GF-D8 (cell line): ENCODE data around the gene GCHFR.

Source experiments
- DNase-seq: peaks from one replicate; lab custom pipeline; 2025; lab: John Stamatoyannopoulos, UW

Gene GCHFR

DNA sequence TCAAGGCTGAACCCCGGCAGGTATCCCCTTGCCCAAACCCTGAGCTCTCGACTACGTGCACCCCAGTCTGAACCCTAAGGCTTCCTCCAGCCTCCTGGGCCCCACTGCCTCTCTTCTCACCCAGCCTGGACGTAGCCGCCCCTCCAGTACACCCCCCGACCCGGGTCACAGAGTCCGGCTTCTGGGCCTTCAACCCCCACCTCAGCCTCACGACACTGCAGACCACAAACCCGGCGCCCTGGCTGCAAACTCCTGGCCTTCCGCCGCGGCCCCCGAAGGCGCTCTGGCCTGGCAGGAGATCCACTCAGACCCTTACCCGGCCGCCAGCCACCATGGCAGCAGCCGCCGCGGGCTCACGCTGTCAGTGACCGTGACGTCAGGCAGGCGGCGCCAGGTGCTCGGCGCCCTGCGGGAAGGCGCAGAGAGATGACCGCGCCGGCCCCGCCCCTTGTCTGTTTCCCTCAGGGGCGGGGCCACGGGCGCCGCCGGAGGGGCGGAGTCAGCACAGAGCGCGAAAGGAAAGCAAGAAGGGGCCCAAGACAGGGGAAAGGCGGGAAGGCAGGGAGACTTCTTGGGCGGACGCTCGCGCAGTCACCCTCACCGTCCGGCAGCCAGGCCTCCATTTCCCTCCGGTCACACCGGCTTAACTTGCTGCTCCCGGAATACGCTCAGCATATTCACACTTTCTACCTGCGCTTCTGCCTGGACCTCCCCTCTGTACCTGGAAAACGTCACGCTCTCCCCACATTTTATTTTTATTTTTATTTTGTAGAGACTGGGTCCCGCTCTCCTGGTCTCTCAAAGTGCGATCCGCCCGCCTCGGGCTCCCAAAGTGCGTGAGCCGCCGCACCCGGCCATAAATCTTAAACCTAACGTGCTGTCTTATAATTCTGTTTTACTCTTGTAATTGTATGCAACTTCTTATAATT, 8.7 kb upstream of the GCHFR start, which contains the start of gene RMDN3:
Gene RMDN3 (minus strand): TSS at position 372 of the 929 bp plus-strand sequence. CDS start 471 bp downstream, outside the sequence.
- peak; percentile 57 for DNase-seq

- no peak for DNase-seq
Observed at GRCh38 chr15:40755812-40756208, 8.1 kb upstream of the GCHFR start.

GRCh38 chr15:40756938-40757337, 6.9 kb upstream of the GCHFR start:
- DNase-seq: peak; percentile 50

- no peak for DNase-seq
Observed at GRCh38 chr15:40759961-40760360, 3.9 kb upstream of the GCHFR start.

DNA sequence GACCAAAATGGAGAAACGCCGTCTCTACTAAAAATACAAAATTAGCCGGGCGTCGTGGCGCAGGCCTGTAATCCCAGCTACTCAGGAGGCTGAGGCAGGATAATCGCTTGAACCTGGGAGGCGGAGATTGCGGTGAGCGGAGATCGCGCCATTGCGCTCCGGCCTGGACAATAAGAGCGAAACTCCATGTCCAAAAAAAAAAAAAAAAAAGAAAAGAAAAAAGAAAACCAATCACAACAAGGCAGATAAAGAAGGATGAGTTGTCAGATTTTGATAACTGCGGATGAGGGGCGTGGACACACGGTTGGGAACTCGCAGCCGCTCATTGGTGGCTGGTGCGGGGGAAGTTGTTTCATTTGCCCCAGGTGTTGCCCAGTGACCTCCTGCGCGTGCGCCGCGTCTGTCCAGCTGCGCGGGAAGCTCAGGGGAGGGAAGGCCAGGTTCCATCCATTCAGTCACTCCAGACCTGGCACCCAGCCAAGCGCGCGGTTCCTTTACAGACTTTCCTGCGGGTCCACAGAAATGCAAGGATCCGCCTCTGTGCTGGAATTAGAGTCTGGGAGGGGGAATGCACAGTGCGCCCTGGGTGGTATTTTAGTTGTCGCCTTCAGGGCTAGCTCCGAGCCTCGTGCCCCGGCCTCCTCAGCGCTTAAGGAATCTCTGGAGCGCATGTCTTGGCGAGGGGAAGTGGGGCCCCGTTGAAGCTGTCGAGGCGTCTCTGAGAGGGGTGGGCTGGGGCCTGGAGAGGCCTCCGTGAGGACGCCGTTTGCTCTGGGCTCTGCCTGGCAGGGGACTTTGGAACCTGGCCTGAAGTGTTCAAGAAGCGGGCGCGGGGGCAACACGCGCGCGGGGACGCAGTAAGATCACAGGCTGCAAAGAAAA, 708 bp upstream of the GCHFR start:
- DNase-seq: peak; percentile 38

DNA sequence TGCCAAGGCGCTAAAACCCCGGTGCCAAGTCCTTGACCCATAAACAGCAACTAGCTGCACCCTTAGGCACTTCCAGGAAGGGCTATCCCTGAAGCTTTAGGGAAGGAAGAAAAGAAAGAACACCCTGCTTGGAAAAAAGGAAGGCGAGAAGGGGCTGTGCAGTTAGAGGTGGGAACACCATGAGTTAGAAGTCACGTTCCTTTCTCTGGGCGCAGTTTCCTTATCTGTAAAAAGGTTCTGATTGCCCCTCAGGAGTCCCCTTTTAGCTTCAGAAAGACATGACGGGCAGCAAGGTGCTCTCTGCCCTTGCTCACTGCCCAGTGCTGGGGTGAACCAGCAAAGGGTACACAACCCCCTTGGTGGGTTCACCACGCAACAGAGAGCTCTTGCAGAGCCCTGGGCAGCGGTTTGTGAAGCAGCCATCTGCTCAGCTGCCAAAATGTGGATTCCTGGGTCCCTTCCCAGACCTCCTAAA, 798 bp downstream of the GCHFR start:
- DNase-seq: no peak

- DNase-seq: no peak
Observed at GRCh38 chr15:40766194-40766815, 2.4 kb downstream of the GCHFR start.

DNA sequence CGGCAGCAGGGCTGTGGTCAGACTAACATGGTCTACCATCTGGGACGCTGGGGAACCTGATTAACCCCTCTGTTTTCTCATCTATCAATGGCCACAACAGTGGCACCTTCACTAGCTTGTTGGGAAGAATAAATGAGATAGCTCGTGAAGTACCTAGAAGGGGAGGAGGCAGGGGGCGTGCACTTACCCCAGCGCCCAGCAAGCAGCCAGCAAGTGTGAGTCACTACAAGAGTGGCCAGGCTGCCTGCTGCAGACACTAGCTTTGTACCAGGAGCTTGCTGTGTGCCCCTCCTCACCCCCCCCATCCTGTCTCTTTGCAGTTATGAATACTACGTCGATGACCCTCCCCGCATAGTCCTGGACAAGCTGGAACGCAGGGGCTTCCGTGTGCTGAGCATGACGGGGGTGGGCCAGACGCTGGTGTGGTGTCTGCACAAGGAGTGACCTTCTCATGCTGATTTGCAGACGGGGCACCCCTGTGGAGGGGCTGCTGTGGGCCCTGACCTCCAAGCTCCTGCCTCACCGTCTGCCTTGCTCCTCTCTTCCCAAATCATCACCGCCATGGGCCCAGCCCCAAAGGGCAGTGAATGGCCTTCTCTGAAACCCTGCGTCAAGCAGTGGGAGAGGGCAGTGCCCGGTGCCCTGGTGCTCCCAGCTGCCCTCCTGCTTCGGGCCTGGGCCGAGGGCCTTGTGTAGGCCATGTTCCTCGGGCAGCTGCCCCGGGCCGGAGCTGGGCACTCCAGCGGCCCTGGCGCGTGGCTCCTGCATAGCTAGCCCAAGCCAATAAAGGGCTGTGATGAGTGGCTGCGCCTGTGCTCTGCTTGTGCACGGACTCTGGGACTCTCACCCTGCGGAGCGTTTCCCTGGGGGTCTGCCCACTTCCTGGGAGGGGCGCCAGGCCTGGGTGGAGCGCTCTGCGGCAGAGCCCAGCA, 3.3 kb downstream of the GCHFR start:
- no peak for DNase-seq

DNA sequence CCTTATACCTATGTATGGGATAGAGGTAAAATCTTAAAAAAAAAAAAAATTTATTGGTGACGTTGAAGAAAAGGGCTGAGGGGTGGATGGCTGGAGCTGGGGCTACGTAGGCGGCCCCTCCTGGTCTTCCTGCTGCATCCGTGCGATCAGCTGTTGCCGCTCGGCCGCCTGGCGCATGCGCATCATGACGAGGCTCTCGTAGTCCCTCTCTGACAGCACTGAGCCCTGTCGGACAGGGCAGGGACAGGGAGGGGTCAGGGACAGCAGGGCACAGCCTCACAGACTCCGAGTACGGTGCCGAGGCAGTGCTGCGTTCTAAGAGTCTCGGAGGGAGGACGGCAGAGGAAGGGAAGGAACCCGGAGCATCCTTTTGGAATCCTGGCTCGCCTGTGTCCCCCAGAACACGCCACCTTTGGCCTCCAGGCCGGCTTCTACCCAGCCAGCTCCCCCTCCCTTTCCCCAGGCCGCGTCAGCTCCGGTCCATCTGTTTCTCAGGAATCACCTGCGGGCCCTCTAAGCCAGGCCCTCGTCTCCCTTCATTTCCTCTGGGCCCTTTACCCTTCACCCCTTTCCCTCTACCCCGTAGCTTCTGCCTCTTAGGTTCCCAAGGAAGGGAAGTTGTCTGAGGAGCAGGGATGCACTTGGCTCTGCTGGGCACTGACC, 4.1 kb downstream of the GCHFR start:
- DNase-seq: no peak

DNA sequence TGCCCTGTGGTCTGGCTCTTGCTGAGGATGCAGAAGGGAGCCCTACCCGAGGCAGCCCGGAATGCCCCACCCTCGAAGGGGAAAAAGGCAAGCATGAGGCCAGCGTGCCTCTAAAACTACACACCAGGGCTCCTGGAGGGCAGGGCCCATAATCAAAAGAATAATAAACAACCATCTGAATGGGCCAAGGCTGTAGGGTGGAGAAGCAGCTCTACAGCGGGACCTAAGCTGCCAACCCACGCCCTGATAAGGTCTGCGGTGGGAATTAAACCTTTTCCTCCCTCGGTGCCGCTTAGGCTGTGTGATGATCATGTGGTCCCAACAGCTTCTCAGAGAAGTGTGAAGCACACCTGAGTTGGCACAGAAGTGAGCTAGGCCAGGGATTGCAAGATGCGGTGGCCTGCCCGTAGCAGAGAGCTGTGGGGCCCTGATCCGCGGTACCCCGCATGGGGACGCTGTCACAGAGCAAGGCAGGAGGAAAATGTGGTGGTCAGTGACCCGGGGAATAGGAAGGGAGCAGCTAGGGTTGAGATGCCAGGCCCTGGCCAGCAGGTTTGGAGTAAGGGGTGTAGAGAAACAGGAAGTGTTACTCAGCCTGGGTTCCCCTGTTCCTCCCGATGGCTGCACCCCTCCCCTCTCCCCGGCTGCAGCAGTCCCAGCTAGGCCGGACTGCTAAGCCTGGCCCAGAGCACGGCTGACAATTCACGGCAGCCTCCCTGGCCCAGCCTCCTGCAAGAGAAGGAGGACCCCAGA, 4.8 kb downstream of the GCHFR start:
- no peak for DNase-seq

- peak; percentile 62 for DNase-seq
Observed at GRCh38 chr15:40769274-40770146, 5.6 kb downstream of the GCHFR start, which contains the start of gene C15orf62. Gene C15orf62, plus strand, starts transcription at chr15:40769980. Its CDS starts 516 bp downstream, at chr15:40770496.

DNA sequence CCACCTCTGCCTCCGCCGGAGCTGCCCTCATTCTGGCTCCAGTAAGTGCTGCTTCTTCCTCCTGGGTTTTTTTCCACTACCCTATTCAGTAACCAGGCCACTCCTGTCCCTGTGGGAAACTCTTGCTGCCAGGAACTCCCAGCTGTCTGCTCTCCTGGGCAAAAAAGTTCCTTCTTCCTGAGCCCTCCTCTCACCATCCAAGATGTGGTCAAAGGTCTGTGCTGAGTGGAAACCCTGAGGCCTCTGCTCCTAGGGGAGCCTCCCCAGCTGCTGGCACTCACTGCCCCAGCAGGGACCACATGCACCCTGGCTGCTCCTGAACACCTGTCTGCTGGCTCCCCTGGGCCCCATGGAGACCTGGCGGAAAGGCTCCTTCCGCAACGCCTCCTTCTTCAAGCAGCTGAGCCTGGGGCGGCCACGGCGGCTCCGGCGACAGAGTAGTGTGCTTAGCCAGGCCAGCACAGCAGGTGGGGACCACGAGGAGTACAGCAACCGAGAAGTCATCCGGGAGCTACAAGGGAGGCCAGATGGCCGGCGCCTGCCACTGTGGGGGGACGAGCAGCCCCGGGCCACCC, 6.4 kb downstream of the GCHFR start:
- no peak for DNase-seq

- DNase-seq: no peak
Observed at GRCh38 chr15:40771242-40771641, 7.4 kb downstream of the GCHFR start.

DNA sequence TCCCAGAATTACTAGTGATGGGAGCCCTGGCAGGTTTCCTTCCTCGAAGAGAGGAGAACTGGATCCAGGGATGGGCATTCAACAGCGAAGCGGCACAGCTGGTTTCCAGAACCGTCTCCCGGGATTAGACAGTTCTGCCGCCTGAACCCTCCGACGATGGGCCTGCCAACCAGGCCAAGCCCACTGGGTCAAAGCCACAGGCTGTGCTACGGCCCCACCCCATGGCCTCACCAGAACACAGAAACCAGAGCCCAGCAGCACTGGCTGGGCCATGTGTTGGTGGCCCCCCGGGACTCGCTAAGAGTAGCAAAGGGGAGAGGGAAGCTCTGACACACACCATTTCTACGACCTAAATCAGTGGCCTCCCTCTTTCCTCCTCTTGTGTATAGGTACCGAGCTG, 8.1 kb downstream of the GCHFR start:
- no peak for DNase-seq

DNA sequence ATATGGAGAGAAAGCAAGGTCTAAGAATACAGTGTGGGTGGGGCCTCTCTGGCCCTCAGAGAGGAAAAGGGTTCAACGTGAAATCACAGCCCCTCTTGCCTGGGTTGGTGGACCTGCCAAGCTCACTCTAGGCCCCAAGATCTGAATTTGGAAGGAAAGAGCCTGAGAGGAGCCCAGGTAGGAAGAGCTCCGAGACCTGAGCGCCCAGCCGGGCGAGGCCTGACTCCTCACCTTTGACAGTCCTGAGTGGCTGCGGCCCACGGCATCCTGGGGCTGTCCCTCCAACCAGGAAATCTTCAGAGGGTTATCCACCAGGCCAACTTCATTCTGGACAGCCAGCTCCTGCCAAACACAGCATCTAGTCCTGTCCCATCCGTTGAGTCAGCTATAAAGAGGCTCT, 9.6 kb downstream of the GCHFR start:
- no peak for DNase-seq

DNA sequence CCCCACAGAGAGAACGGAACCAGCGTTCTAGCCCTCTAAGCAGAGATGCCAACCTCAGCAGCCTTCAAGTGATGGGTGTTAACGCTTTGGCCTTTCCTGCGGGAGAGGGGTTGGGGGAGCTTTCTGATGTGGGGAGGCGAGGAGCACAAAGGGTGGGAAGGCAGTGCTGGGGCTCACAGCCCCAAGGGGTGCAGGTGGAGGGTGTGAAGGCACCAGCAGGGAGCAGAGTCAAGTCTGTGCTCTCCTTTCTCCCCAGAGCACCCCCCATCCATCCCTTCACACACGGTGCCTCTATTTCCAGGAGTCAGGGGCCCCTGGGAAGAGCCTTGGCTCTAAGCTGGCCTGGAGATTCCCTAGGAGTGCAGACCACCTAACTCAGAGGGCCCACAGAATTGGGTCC, 10.0 kb downstream of the GCHFR start:
- DNase-seq: no peak

- DNase-seq: no peak
Observed at GRCh38 chr15:40775007-40775406, 11.1 kb downstream of the GCHFR start.
